Calu3 (cell line): Measurements from ENCODE around the gene RMP24.

Source experiments
- BruUV-seq: library from RNA; stranded (reverse); fragments of 400-500 nt; replicated peaks from 2 replicates; lab custom pipeline; 2021; lab: Mats Ljungman, UMichigan
- CTCF ChIA-PET: fragments of 300-600 bp; sonication (Branson Sonifier 250); formaldehyde crosslinking; loops from one replicate; lab custom pipeline; 2022; ENCODE audit warnings: antibody characterized with exemption; lab: Charles Lee
- DNase-seq: peaks from one replicate; pipeline ENCODE4 v3.0.0; 2022
- H3K27ac Mint-ChIP-seq: one replicate; pipeline ENCODE4 v1.8.0; 2022; ENCODE audit warnings: mixed read lengths; ENCODE audit not compliant: unreplicated experiment
- H3K27me3 Mint-ChIP-seq: one replicate; pipeline ENCODE4 v1.8.0; 2022; ENCODE audit warnings: mixed read lengths; ENCODE audit not compliant: unreplicated experiment
- H3K36me3 Mint-ChIP-seq: one replicate; pipeline ENCODE4 v1.8.0; 2022; ENCODE audit warnings: mild to moderate bottlenecking, moderate library complexity, mixed read lengths; ENCODE audit not compliant: insufficient read depth, unreplicated experiment
- H3K4me1 Mint-ChIP-seq: one replicate; pipeline ENCODE4 v1.8.0; 2022; ENCODE audit warnings: mild to moderate bottlenecking, low read depth, mixed read lengths; ENCODE audit not compliant: unreplicated experiment
- H3K4me3 Mint-ChIP-seq: one replicate; pipeline ENCODE4 v1.8.0; 2022; ENCODE audit warnings: mild to moderate bottlenecking, low read depth, moderate library complexity, mixed read lengths; ENCODE audit not compliant: unreplicated experiment
- H3K9me3 Mint-ChIP-seq: one replicate; pipeline ENCODE4 v1.8.0; 2022; ENCODE audit warnings: low read depth, mixed read lengths; ENCODE audit not compliant: unreplicated experiment
- CTCF ChIP-seq: fragments of 200-600 bp; IDR thresholded peaks from one replicate; pipeline ENCODE4 v1.8.0; 2022; ENCODE audit warnings: antibody characterized with exemption; ENCODE audit not compliant: unreplicated experiment
- intact Hi-C: fragments of 100-400 bp; cut with micrococcal nuclease; formaldehyde crosslinking; loops from one replicate; pipeline ENCODE4 v1.10.0; 2022; ENCODE audit not compliant: unreplicated experiment

The RMP24 gene

GRCh38 chr18:35942133-35942532 is 30.3 kb upstream of the RMP24 start:
- Mint-ChIP-seq H3K36me3 (no peaks in the 10 kb centered on the region), H3K27me3 (no peaks in the 10 kb centered on the region), H3K9me3 (no peaks in the 10 kb centered on the region), H3K4me3 (no peak overlapping the region), H3K27ac (no peak overlapping the region), H3K4me1 (peaks cover 27% of the 10 kb centered on the region)
- CTCF ChIA-PET = no interaction called here
- DNase-seq = no peak
- no TSS peak for BruUV-seq
- intact Hi-C loops = no loop called here
- TF ChIP-seq CTCF = no peak

- H3K9me3 Mint-ChIP-seq = no peaks in the 10 kb centered on the region
- TF ChIP-seq CTCF = no peak
- intact Hi-C loops = no loop called here
- H3K27me3 Mint-ChIP-seq = no peaks in the 10 kb centered on the region
- CTCF ChIA-PET = no interaction called here
- no peak overlapping the region for H3K27ac Mint-ChIP-seq
- no peak for DNase-seq
- no peak overlapping the region for H3K4me3 Mint-ChIP-seq
- H3K36me3 Mint-ChIP-seq = no peaks in the 10 kb centered on the region
- BruUV-seq = no TSS peak
- peaks cover 22% of the 10 kb centered on the region for H3K4me1 Mint-ChIP-seq
These were observed 29.8 kb upstream of the RMP24 start for GRCh38 chr18:35942661-35943060.

GRCh38 chr18:35948080-35948479 is 24.4 kb upstream of the RMP24 start:
- no peaks in the 10 kb centered on the region for H3K27me3 Mint-ChIP-seq
- DNase-seq = no peak
- no TSS peak for BruUV-seq
- H3K9me3 Mint-ChIP-seq = no peaks in the 10 kb centered on the region
- no peak for TF ChIP-seq CTCF
- H3K27ac Mint-ChIP-seq = no peak overlapping the region
- H3K4me1 Mint-ChIP-seq = peaks cover 16% of the 10 kb centered on the region
- intact Hi-C loops = no loop called here
- CTCF ChIA-PET = interaction anchor here (1.2 kb wide), 1 partner anchor 192 kb away, joined by 3 read pairs; no protein-coding TSS in a partner anchor
- H3K4me3 Mint-ChIP-seq = no peak overlapping the region
- no peaks in the 10 kb centered on the region for H3K36me3 Mint-ChIP-seq

- Mint-ChIP-seq H3K27ac (no peak overlapping the region), H3K27me3 (no peaks in the 10 kb centered on the region), H3K9me3 (no peaks in the 10 kb centered on the region), H3K36me3 (no peaks in the 10 kb centered on the region), H3K4me1 (peaks cover 16% of the 10 kb centered on the region), H3K4me3 (no peak overlapping the region)
- CTCF ChIA-PET = interaction anchor here (1.8 to 2.3 kb wide), 2 partner anchors 11 to 193 kb away, joined by 12 to 15 read pairs; no protein-coding TSS in a partner anchor
- no TSS peak for BruUV-seq
- TF ChIP-seq CTCF = no peak
- no peak for DNase-seq
- intact Hi-C loops = no loop called here
These were observed 23.4 kb upstream of the RMP24 start for GRCh38 chr18:35949090-35949489.
